Transverse colon (tissue), 4 donors: ENCODE measurements around the gene CLSTN2. TPM values are rescaled to one million over a fixed set of nuclear protein-coding genes. Genes with fewer than 3 reads are reported as not detected.
A peak's percentile ranks its signal among the peaks of the same experiment; 100 is the strongest.

Source experiments
- DNase-seq: peaks from one replicate; pipeline ENCODE4 v3.0.0-alpha.2; 2019
- H3K27ac ChIP-seq, 4 donors: fragments of 200-600 bp; sonication (generic); 2 replicates each; pipeline ENCODE4 v1.5.1; 2016 to 2018; ENCODE audit warnings: inconsistent platforms in 4 of 4
- H3K27me3 ChIP-seq: fragments of 200-600 bp; sonication (generic); 2 replicates; pipeline ENCODE4 v1.5.1; 2017; ENCODE audit warnings: inconsistent platforms
- H3K36me3 ChIP-seq, 4 donors: fragments of 200-600 bp; sonication (generic); 2 replicates each; pipeline ENCODE4 v1.5.1; 2017 to 2019; ENCODE audit warnings: inconsistent platforms in 4 of 4
- H3K4me1 ChIP-seq, 4 donors: fragments of 200-600 bp; sonication (generic); 2 replicates each; pipeline ENCODE4 v1.5.1; 2017 to 2020; ENCODE audit warnings: inconsistent platforms in 4 of 4
- H3K4me3 ChIP-seq, 4 donors: fragments of 200-600 bp; sonication (generic); 1 replicate in 1 of 4; 2 replicates in 3 of 4; pipeline versions ENCODE4 v1.5.1 to v1.6.1; 2017 to 2019; ENCODE audit warnings: inconsistent platforms in 4 of 4
- H3K9me3 ChIP-seq, 2 donors: fragments of 200-600 bp; sonication (generic); 2 replicates each; pipeline ENCODE4 v1.5.1; 2017 to 2019; ENCODE audit warnings: inconsistent platforms in 2 of 2
- EP300 ChIP-seq: sonication (generic); formaldehyde crosslinking; IDR thresholded peaks from one replicate; pipeline ENCODE4 v1.6.1; 2017; ENCODE audit warnings: antibody characterized with exemption, low read depth
- POLR2A ChIP-seq: fragments of 450-650 bp; IDR thresholded peaks from one replicate; pipeline ENCODE4 v1.6.1; 2016; ENCODE audit warnings: antibody characterized with exemption, mild to moderate bottlenecking, moderate library complexity
- POLR2AphosphoS5 ChIP-seq, 3 donors: sonication (generic); formaldehyde crosslinking; IDR thresholded peaks; one replicate each; pipeline ENCODE4 v1.6.1; 2016; ENCODE audit warnings: antibody characterized with exemption in 3 of 3
- WGBS, 2 donors: methylation state at CpG; one replicate each; pipeline ENCODE4 v1.1.5; 2018; ENCODE audit warnings: low coverage in 1 of 2; 5-methylcytosine and 5-hydroxymethylcytosine counted together
- in situ Hi-C, 4 donors: fragments of 200-750 bp; cut with MboI; loops; one replicate each; pipeline versions ENCODE4 v1.15.0 to v1.15.1; 2017; ENCODE audit warnings: low sequenced_read_pairs in 3 of 4, low pct_ligation_motif_present in 1 of 4, low pct_unique_long_range_greater_than_20kb in 1 of 4
- intact Hi-C: fragments of 100-400 bp; cut with DNase I; formaldehyde crosslinking; loops from one replicate; pipeline ENCODE4 v1.15.1; 2023; ENCODE audit warnings: low total_unique reads
- total RNA-seq, 4 donors: library from RNA; depleted of rRNA; stranded (reverse); fragments of >200 nt; gene quantifications; one replicate each; pipeline ENCODE4 v1.1.0, GENCODE V29; 2016
- TF ChIP-seq, protein P1 (sequence below), 5 experiments: fragments of 200-600 bp in 3 of 5; fragments of 450-650 bp in 2 of 5; sonication (generic) in 3 of 5; IDR thresholded peaks; 1 replicate in 2 of 5; 2 replicates in 3 of 5; pipeline ENCODE4 v1.5.1; 2016 to 2017; ENCODE audit warnings: antibody characterized with exemption in 5 of 5, inconsistent platforms in 3 of 5, mild to moderate bottlenecking in 2 of 5, moderate library complexity in 1 of 5

Gene CLSTN2
- total RNA-seq, 4 donors from 2014 or later = 0.60 to 9.0 (median 2.2) TPM

DNA sequence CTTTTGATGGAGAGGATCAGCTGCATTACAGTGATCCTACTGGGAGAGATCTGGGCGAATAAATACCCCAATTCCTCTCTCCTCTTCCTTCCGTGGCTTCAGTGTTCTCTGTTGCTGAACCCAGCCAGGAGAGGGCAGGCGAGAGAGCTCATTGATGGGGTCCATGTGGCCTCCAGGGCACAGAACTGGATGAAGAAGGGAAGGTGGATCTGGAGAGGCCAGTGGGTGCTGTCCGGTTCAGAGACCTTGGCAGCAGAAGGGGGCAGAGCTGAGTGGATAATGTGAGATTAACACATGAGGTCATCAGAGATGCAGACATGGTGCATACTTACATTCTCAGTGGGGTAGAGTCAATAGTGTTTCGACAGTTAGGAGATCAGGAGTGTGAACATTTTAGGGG, 193.6 kb downstream of the CLSTN2 start:
- Histone ChIP-seq H3K27ac (no peak overlapping the region), H3K4me3 (no peak overlapping the region), H3K9me3 (no peaks in the 10 kb centered on the region), H3K4me1 (no peaks in the 10 kb centered on the region), H3K27me3 (no peaks in the 10 kb centered on the region), H3K36me3 (no peaks in the 10 kb centered on the region)
- intact Hi-C loops (no loop called here), in situ Hi-C loops (no loop called here)
- peak; percentile 9 for DNase-seq
- TF ChIP-seq POLR2AphosphoS5 (IDR thresholded peaks at IDR 0.05) (no peak), POLR2A (no peak)
- TF ChIP-seq, protein P1, sequence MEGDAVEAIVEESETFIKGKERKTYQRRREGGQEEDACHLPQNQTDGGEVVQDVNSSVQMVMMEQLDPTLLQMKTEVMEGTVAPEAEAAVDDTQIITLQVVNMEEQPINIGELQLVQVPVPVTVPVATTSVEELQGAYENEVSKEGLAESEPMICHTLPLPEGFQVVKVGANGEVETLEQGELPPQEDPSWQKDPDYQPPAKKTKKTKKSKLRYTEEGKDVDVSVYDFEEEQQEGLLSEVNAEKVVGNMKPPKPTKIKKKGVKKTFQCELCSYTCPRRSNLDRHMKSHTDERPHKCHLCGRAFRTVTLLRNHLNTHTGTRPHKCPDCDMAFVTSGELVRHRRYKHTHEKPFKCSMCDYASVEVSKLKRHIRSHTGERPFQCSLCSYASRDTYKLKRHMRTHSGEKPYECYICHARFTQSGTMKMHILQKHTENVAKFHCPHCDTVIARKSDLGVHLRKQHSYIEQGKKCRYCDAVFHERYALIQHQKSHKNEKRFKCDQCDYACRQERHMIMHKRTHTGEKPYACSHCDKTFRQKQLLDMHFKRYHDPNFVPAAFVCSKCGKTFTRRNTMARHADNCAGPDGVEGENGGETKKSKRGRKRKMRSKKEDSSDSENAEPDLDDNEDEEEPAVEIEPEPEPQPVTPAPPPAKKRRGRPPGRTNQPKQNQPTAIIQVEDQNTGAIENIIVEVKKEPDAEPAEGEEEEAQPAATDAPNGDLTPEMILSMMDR (IDR thresholded peaks at IDR 0.05) = peak in 3 of 5 experiments; percentile 23 to 34 (median 26)
- 57 to 70% methylated on average over 2 to 5 of the region's 5 CpGs for WGBS, 2 donors

DNA sequence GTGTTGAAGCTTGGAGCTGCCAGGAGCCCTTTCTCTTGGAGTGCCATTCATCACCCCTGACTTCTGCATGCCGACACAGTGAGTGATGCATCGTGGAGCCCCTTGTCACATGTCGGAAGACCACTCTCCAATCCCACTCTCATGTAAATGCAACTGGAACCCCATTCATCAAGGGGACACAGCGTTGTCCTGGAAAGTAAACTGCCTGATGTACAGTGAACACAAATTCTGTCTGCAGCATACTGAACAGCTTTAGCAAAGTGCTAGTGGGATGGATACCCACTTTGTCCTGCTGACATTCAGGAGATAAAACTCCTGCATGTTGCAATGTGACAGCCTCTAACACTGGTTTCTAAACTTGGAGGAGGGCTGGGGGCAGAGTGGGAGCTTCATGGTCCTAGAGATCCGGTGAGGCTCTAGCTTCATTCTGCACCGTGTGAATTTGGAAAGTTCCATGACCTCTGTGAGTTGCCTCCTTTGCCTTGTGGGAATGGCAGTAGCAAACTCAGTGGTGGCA, 194.8 kb downstream of the CLSTN2 start:
- Histone ChIP-seq H3K4me3 (no peak overlapping the region), H3K27me3 (no peaks in the 10 kb centered on the region), H3K27ac (no peak overlapping the region), H3K4me1 (no peaks in the 10 kb centered on the region), H3K36me3 (no peaks in the 10 kb centered on the region), H3K9me3 (no peaks in the 10 kb centered on the region)
- in situ Hi-C loops = no loop called here
- DNase-seq = no peak
- intact Hi-C loops = no loop called here
- TF ChIP-seq EP300 (no peak), POLR2A (no peak), POLR2AphosphoS5 (IDR thresholded peaks at IDR 0.05) (no peak)
- TF ChIP-seq, protein P1 (IDR thresholded peaks at IDR 0.05) = no peak
- 77 to 88% methylated on average over 2 to 6 of the region's 6 CpGs for WGBS, 2 donors

GRCh38 chr3:140131895-140132294, 196.9 kb downstream of the CLSTN2 start:
- no peak overlapping the region for H3K27ac ChIP-seq
- H3K36me3 ChIP-seq = no peaks in the 10 kb centered on the region
- no peaks in the 10 kb centered on the region for H3K9me3 ChIP-seq
- intact Hi-C loops (no loop called here), in situ Hi-C loops (no loop called here)
- no peak overlapping the region for H3K4me3 ChIP-seq
- no peaks in the 10 kb centered on the region for H3K4me1 ChIP-seq
- TF ChIP-seq EP300 (no peak), POLR2A (no peak), POLR2AphosphoS5 (IDR thresholded peaks at IDR 0.05) (no peak)
- TF ChIP-seq, protein P1 (IDR thresholded peaks at IDR 0.05) = no peak
- WGBS, 2 donors = 47 to 56% methylated on average over 3 of the region's 3 CpGs
- DNase-seq = no peak
- no peaks in the 10 kb centered on the region for H3K27me3 ChIP-seq

DNA sequence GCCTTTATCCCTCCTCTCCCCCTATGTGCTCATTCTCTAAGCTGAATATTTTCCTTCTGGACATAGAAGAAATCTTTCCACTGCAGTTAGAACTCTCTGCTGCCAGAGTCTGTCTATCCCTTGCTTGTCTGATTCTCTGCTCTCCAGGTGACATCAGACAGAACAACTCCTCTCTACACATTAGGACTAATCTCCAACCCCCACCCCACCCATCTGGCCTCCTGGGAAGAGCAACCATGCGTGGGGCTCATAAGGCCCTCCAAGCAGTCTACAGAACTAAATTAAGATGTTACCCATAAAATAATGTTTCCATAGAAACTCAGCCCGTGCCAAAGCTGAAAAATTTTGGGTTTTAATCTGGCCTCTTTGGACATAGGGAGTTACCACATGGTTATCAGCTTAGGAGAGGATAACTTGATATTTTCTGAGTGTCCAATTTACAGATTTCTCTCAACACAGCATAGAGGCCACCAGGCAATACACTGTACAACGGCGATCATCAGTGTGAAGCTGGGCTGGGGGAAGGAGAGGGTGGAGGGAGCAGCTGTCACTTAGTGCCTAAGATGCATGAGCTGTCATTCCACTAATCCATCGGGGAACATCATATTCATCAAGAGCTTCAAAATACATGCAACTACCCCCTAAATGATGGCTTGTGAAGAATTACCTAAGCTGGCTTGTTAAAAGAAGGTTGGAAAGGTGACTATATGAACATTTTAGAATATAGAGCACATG, 199.4 kb downstream of the CLSTN2 start:
- intact Hi-C loops (no loop called here), in situ Hi-C loops (no loop called here)
- WGBS, 2 donors = 83% methylated on average over 2 to 5 of the region's 5 CpGs
- Histone ChIP-seq H3K9me3 (no peaks in the 10 kb centered on the region), H3K27me3 (no peaks in the 10 kb centered on the region), H3K27ac (no peak overlapping the region), H3K4me3 (no peak overlapping the region), H3K36me3 (no peaks in the 10 kb centered on the region), H3K4me1 (no peaks in the 10 kb centered on the region)
- TF ChIP-seq POLR2AphosphoS5 (IDR thresholded peaks at IDR 0.05) (no peak), EP300 (no peak), POLR2A (no peak)
- TF ChIP-seq, protein P1 (IDR thresholded peaks at IDR 0.05) = no peak
- no peak for DNase-seq
